Measurements from ENCODE around the gene CARF.

- TF ChIP-seq CTCF (conservative IDR thresholded peaks at IDR 0.05; ENCODE audit: low read length) = no peak
- TF ChIP-seq EZH2phosphoT487 (IDR thresholded peaks at IDR 0.05; ENCODE audit: borderline replicate concordance, low read depth, low read length) = no peak
These were observed 102.6 kb downstream of the CARF start, which contains the start of gene NBEAL1 for GRCh38 chr2:203014456-203015199.
